Trophoblast cell (in vitro differentiated cells and primary cell): ENCODE measurements around the gene POU3F1.

Experiments
- DNase-seq, 2 donors: peaks; one replicate each; pipeline ENCODE4 v3.0.0-alpha.2; 2016
- H2AFZ ChIP-seq: 2 replicates; pipeline ENCODE4 v1.6.1; 2013; ENCODE audit warnings: low read length, moderate library complexity, mild to moderate bottlenecking; ENCODE audit not compliant: insufficient read depth, poor library complexity
- H2AK5ac ChIP-seq: 2 replicates; pipeline ENCODE4 v1.6.1; 2013; ENCODE audit warnings: mild to moderate bottlenecking, low read length
- H2BK120ac ChIP-seq: 2 replicates; pipeline ENCODE4 v1.6.1; 2013; ENCODE audit warnings: low read length, mild to moderate bottlenecking, moderate library complexity; ENCODE audit not compliant: insufficient read depth, poor library complexity
- H2BK12ac ChIP-seq: 2 replicates; pipeline ENCODE4 v1.6.1; 2013; ENCODE audit warnings: mild to moderate bottlenecking, low read length, moderate library complexity
- H2BK5ac ChIP-seq: 2 replicates; pipeline ENCODE4 v1.6.1; 2013; ENCODE audit warnings: low read length, low read depth, moderate library complexity, mild to moderate bottlenecking; ENCODE audit not compliant: poor library complexity
- H3K14ac ChIP-seq: 2 replicates; pipeline ENCODE4 v1.6.1; 2013; ENCODE audit warnings: mild to moderate bottlenecking, low read length
- H3K18ac ChIP-seq: 2 replicates; pipeline ENCODE4 v1.6.1; 2013; ENCODE audit warnings: mild to moderate bottlenecking, low read length
- H3K23ac ChIP-seq: 2 replicates; pipeline ENCODE4 v1.6.1; 2013; ENCODE audit warnings: low read length
- H3K27ac ChIP-seq: 2 replicates; pipeline ENCODE4 v1.5.1; 2013; ENCODE audit warnings: low read depth, mild to moderate bottlenecking, inconsistent platforms, low read length, moderate library complexity
- H3K27me3 ChIP-seq: 2 replicates; pipeline ENCODE4 v1.6.1; 2013; ENCODE audit warnings: inconsistent platforms, mild to moderate bottlenecking, low read length, moderate library complexity; ENCODE audit not compliant: insufficient read depth
- H3K36me3 ChIP-seq, 2 experiments: 1 replicate in 1 of 2; 2 replicates in 1 of 2; pipeline ENCODE4 v1.6.1; 2013; ENCODE audit warnings: low read length in 2 of 2, mild to moderate bottlenecking in 2 of 2, moderate library complexity in 1 of 2; ENCODE audit not compliant: insufficient read depth in 2 of 2, control insufficient read depth in 1 of 2
- H3K4ac ChIP-seq: 2 replicates; pipeline ENCODE4 v1.6.1; 2013; ENCODE audit warnings: low read depth, mild to moderate bottlenecking, low read length, moderate library complexity
- H3K4me1 ChIP-seq, 2 experiments: 1 replicate in 1 of 2; 2 replicates in 1 of 2; pipeline ENCODE4 v1.6.1; 2013; ENCODE audit warnings: low read length in 2 of 2, mild to moderate bottlenecking in 2 of 2, moderate library complexity in 1 of 2; ENCODE audit not compliant: insufficient read depth in 2 of 2, control insufficient read depth in 1 of 2
- H3K4me2 ChIP-seq: 2 replicates; pipeline ENCODE4 v1.6.1; 2013; ENCODE audit warnings: inconsistent platforms, mild to moderate bottlenecking, low read length, moderate library complexity
- H3K4me3 ChIP-seq: 2 replicates; pipeline ENCODE4 v1.5.1; 2013; ENCODE audit warnings: mild to moderate bottlenecking, low read depth, low read length, inconsistent platforms
- H3K79me1 ChIP-seq: one replicate; pipeline ENCODE4 v1.6.1; 2013; ENCODE audit warnings: low read length
- H3K79me2 ChIP-seq: 2 replicates; pipeline ENCODE4 v1.6.1; 2013; ENCODE audit warnings: low read length, mild to moderate bottlenecking; ENCODE audit not compliant: control insufficient read depth, insufficient read depth, poor library complexity
- H3K9ac ChIP-seq: 2 replicates; pipeline ENCODE4 v1.6.1; 2013; ENCODE audit warnings: mild to moderate bottlenecking, low read length
- H3K9me3 ChIP-seq: 2 replicates; pipeline ENCODE4 v1.6.1; 2013; ENCODE audit warnings: low read depth, mild to moderate bottlenecking, control low read depth, inconsistent platforms, low read length; ENCODE audit not compliant: insufficient read depth
- H4K12ac ChIP-seq: 2 replicates; pipeline ENCODE4 v1.6.1; 2013; ENCODE audit warnings: low read depth, mild to moderate bottlenecking, low read length, moderate library complexity
- H4K8ac ChIP-seq: 2 replicates; pipeline ENCODE4 v1.6.1; 2013; ENCODE audit warnings: low read depth, mild to moderate bottlenecking, low read length, moderate library complexity
- H4K91ac ChIP-seq: one replicate; pipeline ENCODE4 v1.6.1; 2013; ENCODE audit warnings: low read depth, mild to moderate bottlenecking, low read length, moderate library complexity
- WGBS: extraction: QIAGEN DNeasy Blood & Tissue Kit; methylation state at CpG from one replicate; pipeline ENCODE4 v1.1.7; 2013; ENCODE audit warnings: missing lambda C conversion rate; ENCODE audit not compliant: insufficient read length, insufficient coverage; ENCODE audit errors: extremely low coverage; 5-methylcytosine and 5-hydroxymethylcytosine counted together

Gene POU3F1

GRCh38 chr1:37999430-38000232, 47.0 kb downstream of the POU3F1 start:
- Histone ChIP-seq H3K4me2 (peak overlapping the region; percentile 46), H3K27me3 (no peaks in the 10 kb centered on the region), H3K36me3 (peaks cover 33 to 35% of the 10 kb centered on the region in 2 experiments), H3K18ac (peak overlapping the region; percentile 96), H3K14ac (peak overlapping the region; percentile 87), H3K4me1 (peaks cover 44 to 51% of the 10 kb centered on the region in 2 experiments), H3K4ac (peak overlapping the region; percentile 81), H4K91ac (peak overlapping the region; percentile 97), H2BK120ac (peak overlapping the region; percentile 94), H3K23ac (no peak overlapping the region), H2AK5ac (peak overlapping the region; percentile 75), H3K79me2 (peaks cover 37% of the 10 kb centered on the region), H3K27ac (peak overlapping the region; percentile 95), H3K9ac (peak overlapping the region; percentile 54), H3K9me3 (no peaks in the 10 kb centered on the region), H2BK5ac (peak overlapping the region; percentile 97), H2BK12ac (peak overlapping the region; percentile 83), H3K79me1 (peaks cover 41% of the 10 kb centered on the region), H4K8ac (peak overlapping the region; percentile 87), H4K12ac (peak overlapping the region; percentile 57), H3K4me3 (no peak overlapping the region), H2AFZ (peak overlapping the region; percentile 38)
- WGBS = no CpG with 5 or more reads among the region's 9 CpGs
- no peak for DNase-seq

- Histone ChIP-seq H2BK12ac (peak overlapping the region; percentile 83), H3K4me1 (peaks cover 41 to 46% of the 10 kb centered on the region in 2 experiments), H3K79me1 (peaks cover 36% of the 10 kb centered on the region), H3K9me3 (no peaks in the 10 kb centered on the region), H3K36me3 (peaks cover 34 to 35% of the 10 kb centered on the region in 2 experiments), H3K27ac (peak overlapping the region; percentile 95), H3K18ac (peak overlapping the region; percentile 96), H3K14ac (peak overlapping the region; percentile 80), H3K23ac (no peak overlapping the region), H3K79me2 (peaks cover 30% of the 10 kb centered on the region), H4K12ac (peak overlapping the region; percentile 57), H2AFZ (peak overlapping the region; percentile 38), H3K9ac (peak overlapping the region; percentile 17), H2BK120ac (peak overlapping the region; percentile 61), H4K91ac (peak overlapping the region; percentile 86), H4K8ac (peak overlapping the region; percentile 63), H2BK5ac (peak overlapping the region; percentile 79), H3K27me3 (no peaks in the 10 kb centered on the region), H3K4me2 (peak overlapping the region; percentile 12), H3K4me3 (no peak overlapping the region), H3K4ac (peak overlapping the region; percentile 35), H2AK5ac (peak overlapping the region; percentile 75)
- no peak for DNase-seq
- no CpG with 5 or more reads among the region's 16 CpGs for WGBS
Measured at GRCh38 chr1:37998913-37999429, 47.6 kb downstream of the POU3F1 start.

- Histone ChIP-seq H2AK5ac (no peak overlapping the region), H2AFZ (no peak overlapping the region), H3K4ac (no peak overlapping the region), H3K79me2 (peaks cover 26% of the 10 kb centered on the region), H3K79me1 (peaks cover 36% of the 10 kb centered on the region), H4K12ac (no peak overlapping the region), H2BK5ac (no peak overlapping the region), H2BK12ac (no peak overlapping the region), H3K9me3 (no peaks in the 10 kb centered on the region), H3K27me3 (no peaks in the 10 kb centered on the region), H3K14ac (no peak overlapping the region), H3K4me3 (no peak overlapping the region), H2BK120ac (no peak overlapping the region), H4K91ac (no peak overlapping the region), H3K23ac (no peak overlapping the region), H3K18ac (no peak overlapping the region), H3K27ac (no peak overlapping the region), H3K36me3 (peaks cover 34 to 35% of the 10 kb centered on the region in 2 experiments), H4K8ac (no peak overlapping the region), H3K9ac (no peak overlapping the region), H3K4me1 (peaks cover 34 to 39% of the 10 kb centered on the region in 2 experiments), H3K4me2 (no peak overlapping the region)
- DNase-seq = no peak
- no CpG with 5 or more reads among the region's 9 CpGs for WGBS
Measured at GRCh38 chr1:37998089-37998808, 48.3 kb downstream of the POU3F1 start.

GRCh38 chr1:37997256-37998088, 49.1 kb downstream of the POU3F1 start:
- Histone ChIP-seq H3K79me2 (peaks cover 22% of the 10 kb centered on the region), H3K27me3 (no peaks in the 10 kb centered on the region), H3K18ac (no peak overlapping the region), H4K91ac (no peak overlapping the region), H2AFZ (no peak overlapping the region), H3K4me3 (no peak overlapping the region), H2BK120ac (no peak overlapping the region), H4K12ac (no peak overlapping the region), H4K8ac (no peak overlapping the region), H3K4me2 (no peak overlapping the region), H3K27ac (peak overlapping the region; percentile 12), H3K23ac (no peak overlapping the region), H3K79me1 (peaks cover 36% of the 10 kb centered on the region), H2BK12ac (no peak overlapping the region), H3K36me3 (peaks cover 34 to 35% of the 10 kb centered on the region in 2 experiments), H3K4me1 (peaks cover 32 to 38% of the 10 kb centered on the region in 2 experiments), H3K9me3 (no peaks in the 10 kb centered on the region), H2BK5ac (no peak overlapping the region), H3K14ac (no peak overlapping the region), H3K9ac (no peak overlapping the region), H3K4ac (no peak overlapping the region), H2AK5ac (no peak overlapping the region)
- DNase-seq = no peak
- WGBS = no CpG with 5 or more reads among the region's 25 CpGs
